ENCODE measurements around the gene VAT1L.

VAT1L gene

GRCh38 chr16:77888871-77889270 lies 100.5 kb downstream of the VAT1L start:
- no peak for TF ChIP-seq CTCF (IDR thresholded peaks at IDR 0.05; ENCODE audit: borderline replicate concordance, insufficient read depth, low read depth, low read length)
- H3K4me3 ChIP-seq (ENCODE audit: low read depth, low read length), result no peak overlapping the region

GRCh38 chr16:77890075-77890474 lies 101.7 kb downstream of the VAT1L start:
- TF ChIP-seq CTCF (IDR thresholded peaks at IDR 0.05; ENCODE audit: borderline replicate concordance, insufficient read depth, low read depth, low read length), result no peak
- H3K4me3 ChIP-seq (ENCODE audit: low read depth, low read length), result no peak overlapping the region

- TF ChIP-seq CTCF (IDR thresholded peaks at IDR 0.05; ENCODE audit: borderline replicate concordance, insufficient read depth, low read depth, low read length), result no peak
Observed at GRCh38 chr16:77894162-77894561, 105.8 kb downstream of the VAT1L start.

DNA sequence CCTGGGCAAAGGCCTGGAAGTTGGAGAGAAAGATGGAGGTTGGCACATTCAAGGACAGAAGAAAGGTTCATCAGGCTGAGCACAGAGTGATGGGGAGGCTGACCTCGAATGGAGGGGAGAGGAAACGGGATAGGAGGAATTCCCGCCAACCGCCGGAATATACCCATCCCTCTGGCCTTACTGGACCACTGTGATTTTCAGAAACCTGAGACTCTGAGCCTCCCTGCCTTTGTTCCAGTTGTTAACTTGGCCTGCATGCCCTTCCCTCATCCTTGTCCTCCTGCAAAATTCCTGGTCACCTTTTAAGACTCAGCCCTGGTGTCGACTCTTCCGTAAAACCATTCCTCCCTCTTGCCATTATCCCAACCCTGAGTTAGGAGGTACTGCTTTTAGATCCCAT lies 107.6 kb downstream of the VAT1L start:
- TF ChIP-seq CTCF (IDR thresholded peaks at IDR 0.05; ENCODE audit: borderline replicate concordance, insufficient read depth, low read depth, low read length), result no peak
- no peak overlapping the region for H3K4me3 ChIP-seq (ENCODE audit: low read depth, low read length)

More at GRCh38 chr16:77894162-77894561, 105.8 kb downstream of the VAT1L start:
- H3K4me3 ChIP-seq (ENCODE audit: low read depth, low read length), result no peak overlapping the region

GRCh38 chr16:77896415-77897128 lies 108.2 kb downstream of the VAT1L start:
- no peak for TF ChIP-seq CTCF (IDR thresholded peaks at IDR 0.05; ENCODE audit: borderline replicate concordance, insufficient read depth, low read depth, low read length)

DNA sequence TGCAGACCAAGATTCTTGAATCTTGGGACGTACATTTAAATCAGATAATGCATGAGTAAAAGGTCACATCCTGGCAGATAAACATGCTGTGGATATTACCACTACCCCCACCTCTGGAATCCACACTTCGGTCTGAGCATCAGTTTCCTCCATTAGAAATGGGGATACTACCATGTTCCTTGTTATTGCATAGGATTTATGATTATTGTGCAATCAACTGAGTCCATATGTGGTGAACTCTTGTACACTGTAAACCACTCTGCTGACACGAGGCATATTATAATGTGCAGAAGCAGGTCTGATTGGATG lies 108.7 kb downstream of the VAT1L start:
- no peak for TF ChIP-seq CTCF (IDR thresholded peaks at IDR 0.05; ENCODE audit: borderline replicate concordance, insufficient read depth, low read depth, low read length)
- no peak overlapping the region for H3K4me3 ChIP-seq (ENCODE audit: low read depth, low read length)

More at GRCh38 chr16:77896415-77897128, 108.2 kb downstream of the VAT1L start:
- H3K4me3 ChIP-seq (ENCODE audit: low read depth, low read length), result no peak overlapping the region

DNA sequence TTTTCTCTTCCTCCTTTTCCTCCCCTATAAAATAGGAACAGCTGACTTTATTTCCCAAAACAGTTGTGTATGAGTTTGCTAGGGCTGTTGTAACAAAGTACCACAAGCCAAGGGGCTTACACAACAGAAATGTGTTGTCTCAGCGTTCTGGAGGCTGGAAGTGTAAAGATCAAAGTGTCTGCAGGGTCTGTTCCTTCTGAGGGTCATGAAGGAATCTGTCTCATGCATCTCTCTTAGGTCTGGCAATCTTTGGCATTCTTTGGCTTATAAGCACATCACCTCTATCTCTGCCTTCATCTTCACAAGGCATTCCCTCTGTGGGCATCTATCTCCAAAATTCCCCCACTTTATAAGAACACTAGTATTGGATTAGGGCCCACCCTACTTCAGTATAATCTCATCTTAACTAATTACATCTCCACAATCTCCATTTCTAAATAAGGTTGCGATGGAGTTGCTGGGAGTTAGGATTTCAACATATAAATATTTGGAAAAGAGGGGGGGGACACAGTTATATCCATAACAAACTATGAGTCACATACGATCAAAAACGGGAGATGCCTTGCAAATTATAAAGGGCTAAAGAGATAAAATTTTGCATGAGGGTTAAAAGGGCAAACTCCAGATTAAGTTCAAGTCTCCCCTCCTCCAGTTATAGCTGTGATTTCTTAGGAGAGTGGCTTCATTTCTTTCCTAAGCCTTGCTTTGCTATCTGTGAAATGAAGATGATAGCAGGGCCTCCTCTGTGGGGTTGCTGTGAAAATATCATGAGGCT lies 109.7 kb downstream of the VAT1L start:
- no peak for TF ChIP-seq CTCF (IDR thresholded peaks at IDR 0.05; ENCODE audit: borderline replicate concordance, insufficient read depth, low read depth, low read length)
- H3K4me3 ChIP-seq (ENCODE audit: low read depth, low read length), result no peak overlapping the region

All from GM12875 (cell line).